Esophagus squamous epithelium (tissue), 4 donors: ENCODE measurements around the gene KLC1.

Source experiments
- POLR2A ChIP-seq, 4 donors: fragments of 450-650 bp; IDR thresholded peaks; one replicate each; pipeline ENCODE4 v1.6.1; 2017; ENCODE audit warnings: antibody characterized with exemption in 4 of 4, mild to moderate bottlenecking in 4 of 4, moderate library complexity in 3 of 4
- TF ChIP-seq, protein P1 (sequence below), 6 experiments: fragments of 450-650 bp in 4 of 6; fragments of 200-600 bp in 2 of 6; sonication (generic) in 2 of 6; IDR thresholded peaks; one replicate each; pipeline ENCODE4 v1.5.1; 2016 to 2019; ENCODE audit warnings: antibody characterized with exemption in 6 of 6, mild to moderate bottlenecking in 4 of 6, moderate library complexity in 4 of 6

DNA sequence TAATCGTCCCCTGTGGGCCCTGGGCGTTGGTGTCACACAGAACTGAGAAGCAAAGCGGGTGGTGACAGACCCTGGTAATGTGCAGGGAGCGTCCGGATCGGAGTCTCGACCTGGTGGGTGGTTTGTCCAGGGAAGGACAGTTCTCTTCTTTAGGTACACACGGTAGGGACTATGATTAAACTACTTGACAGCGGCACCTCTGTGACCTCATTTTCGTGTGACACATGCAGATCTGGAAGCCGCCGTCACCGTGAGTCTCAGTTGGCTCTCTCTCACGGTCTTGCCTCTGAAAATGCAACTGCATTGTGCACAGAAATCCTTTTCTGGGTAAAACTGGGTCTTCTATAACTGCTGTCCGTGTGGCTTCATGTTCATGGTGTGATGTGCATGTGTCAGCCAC, 54.1 kb downstream of the KLC1 start:
- TF ChIP-seq, protein P1, sequence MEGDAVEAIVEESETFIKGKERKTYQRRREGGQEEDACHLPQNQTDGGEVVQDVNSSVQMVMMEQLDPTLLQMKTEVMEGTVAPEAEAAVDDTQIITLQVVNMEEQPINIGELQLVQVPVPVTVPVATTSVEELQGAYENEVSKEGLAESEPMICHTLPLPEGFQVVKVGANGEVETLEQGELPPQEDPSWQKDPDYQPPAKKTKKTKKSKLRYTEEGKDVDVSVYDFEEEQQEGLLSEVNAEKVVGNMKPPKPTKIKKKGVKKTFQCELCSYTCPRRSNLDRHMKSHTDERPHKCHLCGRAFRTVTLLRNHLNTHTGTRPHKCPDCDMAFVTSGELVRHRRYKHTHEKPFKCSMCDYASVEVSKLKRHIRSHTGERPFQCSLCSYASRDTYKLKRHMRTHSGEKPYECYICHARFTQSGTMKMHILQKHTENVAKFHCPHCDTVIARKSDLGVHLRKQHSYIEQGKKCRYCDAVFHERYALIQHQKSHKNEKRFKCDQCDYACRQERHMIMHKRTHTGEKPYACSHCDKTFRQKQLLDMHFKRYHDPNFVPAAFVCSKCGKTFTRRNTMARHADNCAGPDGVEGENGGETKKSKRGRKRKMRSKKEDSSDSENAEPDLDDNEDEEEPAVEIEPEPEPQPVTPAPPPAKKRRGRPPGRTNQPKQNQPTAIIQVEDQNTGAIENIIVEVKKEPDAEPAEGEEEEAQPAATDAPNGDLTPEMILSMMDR (IDR thresholded peaks at IDR 0.05): no peak
- TF ChIP-seq POLR2A (IDR thresholded peaks at IDR 0.05): no peak
